NT2/D1 (cell line): ENCODE measurements around the gene CLCNKB.
"Not testable (repeated sequence)": the region's sequence is repeated elsewhere in the genome, so short reads cannot be mapped to it uniquely, and the experiment has no call there.

Experiments used
- DNase-seq: peaks from one replicate; pipeline ENCODE4 v3.0.0-alpha.2; 2011; ENCODE audit warnings: low read depth, low spot score
- H3K27me3 ChIP-seq: 2 replicates; pipeline ENCODE4 v1.6.0; 2011; ENCODE audit warnings: mild to moderate bottlenecking; ENCODE audit not compliant: insufficient read length, insufficient read depth
- H3K36me3 ChIP-seq: 2 replicates; pipeline ENCODE4 v1.6.1; 2011; ENCODE audit warnings: mild to moderate bottlenecking, low read length, mixed read lengths; ENCODE audit not compliant: insufficient read depth, insufficient read length
- H3K4me1 ChIP-seq: 2 replicates; pipeline ENCODE4 v1.5.1; 2011; ENCODE audit not compliant: insufficient read depth, insufficient read length
- H3K4me3 ChIP-seq: 2 replicates; pipeline ENCODE4 v1.5.1; 2011; ENCODE audit warnings: low read depth; ENCODE audit not compliant: insufficient read length
- H3K9ac ChIP-seq: 2 replicates; pipeline ENCODE4 v1.6.0; 2011; ENCODE audit warnings: low read depth; ENCODE audit not compliant: insufficient read length
- H3K9me3 ChIP-seq: 2 replicates; pipeline ENCODE4 v1.5.1; 2011; ENCODE audit warnings: mild to moderate bottlenecking, low read length; ENCODE audit not compliant: insufficient read depth
- SUZ12 ChIP-seq: IDR thresholded peaks from 2 replicates; pipeline ENCODE4 v1.6.1; 2011; ENCODE audit not compliant: insufficient read length, insufficient read depth; ENCODE audit errors: extremely low read depth
- YY1 ChIP-seq: IDR thresholded peaks from 2 replicates; pipeline ENCODE4 v1.6.1; 2011; ENCODE audit not compliant: insufficient read length, insufficient read depth
- ZNF274 ChIP-seq: IDR thresholded peaks from 2 replicates; pipeline ENCODE4 v1.6.1; 2011; ENCODE audit warnings: mild to moderate bottlenecking, low read depth, low read length

Gene CLCNKB

GRCh38 chr1:16020325-16020724, 23.3 kb upstream of the CLCNKB start:
- Histone ChIP-seq H3K9ac (no peak overlapping the region), H3K4me1 (peaks cover 17% of the 10 kb centered on the region), H3K9me3 (no peaks in the 10 kb centered on the region), H3K4me3 (no peak overlapping the region), H3K27me3 (no peaks in the 10 kb centered on the region), H3K36me3 (no peaks in the 10 kb centered on the region)
- no peak for DNase-seq
- TF ChIP-seq ZNF274, result no peak

DNA sequence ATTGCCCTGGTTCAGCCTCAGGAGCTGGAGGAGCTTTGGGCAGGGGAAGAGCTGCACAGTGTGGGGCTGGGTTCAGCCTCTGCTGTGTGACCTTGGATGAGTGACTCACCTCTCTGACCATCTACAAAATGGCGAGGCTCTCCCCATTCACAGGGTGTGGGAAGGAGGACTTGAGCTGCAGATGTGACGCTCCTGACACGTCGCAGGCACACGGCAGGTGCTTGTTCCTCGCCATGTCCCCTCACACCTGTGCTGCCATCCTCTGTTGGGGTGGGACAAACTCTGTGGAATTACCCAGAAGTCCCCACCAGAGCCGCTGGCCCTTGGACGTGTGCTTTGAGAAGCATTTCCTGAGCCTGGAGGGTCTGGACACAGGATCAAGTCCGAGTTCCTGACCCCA, 22.7 kb upstream of the CLCNKB start:
- peaks cover 17% of the 10 kb centered on the region for H3K4me1 ChIP-seq
- not testable (repeated sequence) for H3K9me3 ChIP-seq, H3K27me3 ChIP-seq, H3K36me3 ChIP-seq, H3K4me3 ChIP-seq, DNase-seq, H3K9ac ChIP-seq

- DNase-seq, result no peak
- Histone ChIP-seq H3K4me3 (no peak within 1 kb of the TSS), H3K9me3 (no peaks in the 10 kb centered on the region), H3K27me3 (no peaks in the 10 kb centered on the region), H3K36me3 (no peaks in the 10 kb centered on the region), H3K4me1 (peaks cover 17% of the 10 kb centered on the region), H3K9ac (no peak within 1 kb of the TSS)
- TF ChIP-seq ZNF274 (no peak), SUZ12 (no peak), YY1 (no peak)
Measured at GRCh38 chr1:16021681-16022080, 21.9 kb upstream of the CLCNKB start, which contains the start of gene CLCNKA. Gene CLCNKA (plus strand): TSS chr1:16022036. CDS start chr1:16022620, 584 bp downstream.

GRCh38 chr1:16022393-16022792, 21.2 kb upstream of the CLCNKB start:
- no peak overlapping the region for H3K4me3 ChIP-seq
- peaks cover 14% of the 10 kb centered on the region for H3K4me1 ChIP-seq
- H3K9me3 ChIP-seq, result no peaks in the 10 kb centered on the region
- no peak for DNase-seq
- no peak overlapping the region for H3K9ac ChIP-seq
- H3K36me3 ChIP-seq, result no peaks in the 10 kb centered on the region
- no peaks in the 10 kb centered on the region for H3K27me3 ChIP-seq
- TF ChIP-seq YY1, result no peak
- TF ChIP-seq ZNF274, result no peak
- no peak for TF ChIP-seq SUZ12

DNA sequence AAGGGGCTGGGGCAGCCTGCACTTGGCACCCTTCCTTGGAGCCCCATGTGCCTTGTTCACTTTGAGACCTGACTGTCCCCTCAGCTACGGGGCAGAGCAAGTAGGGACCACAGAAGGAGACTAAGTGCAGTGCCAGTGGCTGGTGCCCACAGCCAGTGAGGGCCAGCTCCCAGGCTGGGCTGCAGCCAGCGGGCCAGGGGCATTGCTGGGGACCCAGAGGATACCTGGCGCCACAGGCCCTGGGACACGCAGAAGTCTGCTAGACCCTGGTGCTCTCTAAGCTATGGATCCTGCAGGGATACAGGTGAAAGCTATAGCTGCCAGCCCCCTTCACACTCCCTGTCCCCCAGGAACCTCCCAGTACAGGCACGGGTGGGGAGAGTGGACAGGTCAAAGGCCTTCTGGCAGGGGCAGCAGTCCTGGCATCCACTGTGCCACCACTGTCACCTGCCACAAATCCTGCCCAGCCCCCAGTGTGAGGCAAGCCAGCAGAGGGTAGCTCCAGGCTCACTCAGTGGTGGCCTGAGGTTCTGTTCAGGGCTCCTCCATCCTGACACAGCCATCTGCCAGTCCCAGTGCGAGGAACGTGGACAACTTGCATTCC, 20.4 kb upstream of the CLCNKB start:
- Histone ChIP-seq H3K4me1 (peaks cover 12% of the 10 kb centered on the region), H3K4me3 (no peak overlapping the region), H3K36me3 (no peaks in the 10 kb centered on the region), H3K27me3 (no peaks in the 10 kb centered on the region), H3K9ac (no peak overlapping the region), H3K9me3 (no peaks in the 10 kb centered on the region)
- TF ChIP-seq SUZ12, result no peak
- no peak for TF ChIP-seq YY1
- no peak for TF ChIP-seq ZNF274
- no peak for DNase-seq

- DNase-seq, H3K4me3 ChIP-seq, H3K4me1 ChIP-seq, H3K36me3 ChIP-seq, H3K9me3 ChIP-seq, H3K9ac ChIP-seq, H3K27me3 ChIP-seq: not testable (repeated sequence)
Measured at GRCh38 chr1:16026302-16026701, 17.3 kb upstream of the CLCNKB start.

GRCh38 chr1:16026723-16027484, 16.7 kb upstream of the CLCNKB start:
- Histone ChIP-seq H3K27me3 (no peaks in the 10 kb centered on the region), H3K36me3 (no peaks in the 10 kb centered on the region), H3K9ac (peak overlapping the region; percentile 61), H3K4me1 (no peaks in the 10 kb centered on the region), H3K4me3 (no peak overlapping the region), H3K9me3 (no peaks in the 10 kb centered on the region)
- TF ChIP-seq YY1, result no peak
- DNase-seq, result peak; percentile 70

DNA sequence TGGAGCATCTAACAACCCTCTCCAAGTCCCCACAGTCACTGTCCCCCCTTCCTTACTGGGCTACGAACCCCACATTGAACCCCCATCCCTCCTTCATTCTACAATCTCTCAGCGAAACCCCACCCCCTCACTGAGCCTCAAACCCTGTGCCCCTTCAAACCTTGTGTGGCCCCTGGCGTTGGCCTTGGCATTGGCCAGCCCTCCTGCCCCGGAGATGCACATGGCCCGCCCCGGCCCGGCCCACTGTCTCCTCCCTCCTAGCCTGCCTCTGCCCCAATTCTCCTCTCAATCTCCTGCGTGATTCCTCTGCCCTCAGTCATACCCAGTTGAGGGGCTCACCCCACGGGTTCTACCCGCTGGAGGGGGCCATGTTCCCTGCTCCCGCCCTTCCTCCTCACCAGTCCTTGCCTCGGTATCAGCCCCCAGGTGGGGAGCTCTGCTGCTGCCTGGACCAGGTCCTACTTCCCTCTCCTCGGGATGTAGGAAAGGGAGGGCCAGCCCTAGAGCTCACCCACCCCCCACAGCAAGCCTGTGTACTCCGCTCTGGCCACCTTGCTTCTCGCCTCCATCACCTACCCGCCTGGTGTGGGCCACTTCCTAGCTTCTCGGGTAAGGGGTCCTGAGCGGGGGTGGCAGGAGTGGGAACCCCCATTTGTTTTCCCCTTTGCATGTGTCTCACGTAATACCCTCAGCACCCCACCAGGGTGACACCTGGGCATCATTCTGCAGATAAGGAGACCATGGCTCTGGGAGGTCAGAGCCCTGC, 15.2 kb upstream of the CLCNKB start:
- Histone ChIP-seq H3K4me3 (no peak overlapping the region), H3K9me3 (no peaks in the 10 kb centered on the region), H3K9ac (no peak overlapping the region), H3K27me3 (no peaks in the 10 kb centered on the region), H3K4me1 (peaks cover 2% of the 10 kb centered on the region), H3K36me3 (no peaks in the 10 kb centered on the region)
- TF ChIP-seq ZNF274 (no peak), SUZ12 (no peak), YY1 (no peak)
- no peak for DNase-seq

DNA sequence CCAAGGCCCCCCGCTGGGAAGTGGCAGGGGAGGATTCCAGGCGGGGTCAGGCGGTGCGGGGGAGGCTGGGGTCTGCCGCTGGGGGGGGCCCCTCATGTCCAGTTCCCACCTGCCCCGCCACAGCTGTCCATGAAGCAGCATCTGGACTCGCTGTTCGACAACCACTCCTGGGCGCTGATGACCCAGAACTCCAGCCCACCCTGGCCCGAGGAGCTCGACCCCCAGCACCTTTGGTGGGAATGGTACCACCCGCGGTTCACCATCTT, 14.6 kb upstream of the CLCNKB start:
- not testable (repeated sequence) for H3K27me3 ChIP-seq, DNase-seq, H3K36me3 ChIP-seq, H3K4me3 ChIP-seq, H3K9me3 ChIP-seq, H3K4me1 ChIP-seq, H3K9ac ChIP-seq
